GM12864 (cell line): ENCODE data around the gene ADCK2.
"Not testable (repeated sequence)": the region's sequence is repeated elsewhere in the genome, so short reads cannot be mapped to it uniquely, and the experiment has no call there.

ENCODE experiments used
- DNase-seq: peaks from one replicate; pipeline ENCODE4 v3.0.0-alpha.2; 2011; ENCODE audit warnings: low read depth
- H3K4me3 ChIP-seq: 2 replicates; pipeline ENCODE4 v1.5.1; 2011; ENCODE audit warnings: mild to moderate bottlenecking, low read depth, low read length, control low read depth
- CTCF ChIP-seq: IDR thresholded peaks from 2 replicates; pipeline ENCODE4 v1.5.1; 2011; ENCODE audit warnings: low read depth, mild to moderate bottlenecking, moderate library complexity, low read length, control low read depth, inconsistent platforms; ENCODE audit errors: missing control alignments

ADCK2 gene

GRCh38 chr7:140669352-140669751 is 3.4 kb upstream of the ADCK2 start:
- no peak for TF ChIP-seq CTCF
- no peak for DNase-seq
- H3K4me3 ChIP-seq = no peak overlapping the region

GRCh38 chr7:140669862-140670261 is 2.9 kb upstream of the ADCK2 start:
- not testable (repeated sequence) for DNase-seq, H3K4me3 ChIP-seq

GRCh38 chr7:140670343-140670935 is 2.3 kb upstream of the ADCK2 start:
- TF ChIP-seq CTCF = no peak
- no peak overlapping the region for H3K4me3 ChIP-seq
- no peak for DNase-seq

- no peak overlapping the region for H3K4me3 ChIP-seq
- no peak for TF ChIP-seq CTCF
- no peak for DNase-seq
Observed at GRCh38 chr7:140671966-140672365, 779 bp upstream of the ADCK2 start.

GRCh38 chr7:140673063-140673773 is 473 bp downstream of the ADCK2 start:
- peak overlapping the region; percentile 66 for H3K4me3 ChIP-seq
- no peak for DNase-seq
- TF ChIP-seq CTCF = no peak

GRCh38 chr7:140673774-140674155 is 1.0 kb downstream of the ADCK2 start:
- no peak for DNase-seq
- TF ChIP-seq CTCF = no peak
- H3K4me3 ChIP-seq = peak overlapping the region; percentile 66

GRCh38 chr7:140674356-140674800 is 1.6 kb downstream of the ADCK2 start:
- peak; percentile 47 for DNase-seq
- TF ChIP-seq CTCF = no peak
- peak overlapping the region; percentile 66 for H3K4me3 ChIP-seq
